Smooth muscle cell (in vitro differentiated cells): Measurements from ENCODE around the gene KRT84. TPM values are rescaled to one million over a fixed set of nuclear protein-coding genes. Genes with fewer than 3 reads are reported as not detected.

Experiments used
- DNase-seq: peaks from one replicate; lab custom pipeline; 2025; ENCODE audit not compliant: unreplicated experiment; lab: John Stamatoyannopoulos, UW
- H2AFZ ChIP-seq: fragments of 200-600 bp; sonication (generic); 2 replicates; pipeline ENCODE4 v1.6.0; 2016; ENCODE audit warnings: antibody characterized with exemption, low read depth, mild to moderate bottlenecking
- H3F3A ChIP-seq: fragments of 200-600 bp; sonication (generic); 2 replicates; pipeline ENCODE4 v1.6.0; 2017; ENCODE audit warnings: antibody characterized with exemption, low read depth
- H3K27ac ChIP-seq: fragments of 200-600 bp; sonication (generic); 2 replicates; pipeline ENCODE4 v1.5.1; 2016; ENCODE audit warnings: low read depth, mild to moderate bottlenecking
- H3K27me3 ChIP-seq: fragments of 200-600 bp; sonication (generic); 2 replicates; pipeline ENCODE4 v1.6.1; 2016; ENCODE audit warnings: low read depth, mild to moderate bottlenecking
- H3K36me3 ChIP-seq: fragments of 200-600 bp; sonication (generic); 2 replicates; pipeline ENCODE4 v1.5.1; 2016; ENCODE audit warnings: low read depth
- H3K4me1 ChIP-seq: fragments of 200-600 bp; sonication (generic); 2 replicates; pipeline ENCODE4 v1.5.1; 2016; ENCODE audit warnings: low read depth
- H3K4me2 ChIP-seq: fragments of 200-600 bp; sonication (generic); 2 replicates; pipeline ENCODE4 v1.6.0; 2016; ENCODE audit warnings: mild to moderate bottlenecking
- H3K4me3 ChIP-seq: fragments of 200-600 bp; sonication (generic); 2 replicates; pipeline ENCODE4 v1.5.1; 2016; ENCODE audit warnings: mild to moderate bottlenecking
- H3K79me2 ChIP-seq: fragments of 200-600 bp; sonication (generic); 2 replicates; pipeline ENCODE4 v1.6.0; 2016; ENCODE audit warnings: low read depth, mild to moderate bottlenecking
- H3K9ac ChIP-seq: fragments of 200-600 bp; sonication (generic); 2 replicates; pipeline ENCODE4 v1.6.0; 2016; ENCODE audit warnings: low read depth
- H3K9me3 ChIP-seq: fragments of 200-600 bp; sonication (generic); replicated peaks from 2 replicates; pipeline ENCODE4 v1.5.1; 2016; ENCODE audit warnings: low read depth
- H4K20me1 ChIP-seq: fragments of 200-600 bp; sonication (generic); 2 replicates; pipeline ENCODE4 v1.6.0; 2016; ENCODE audit warnings: low read depth
- CTCF ChIP-seq: fragments of 200-600 bp; sonication (generic); IDR thresholded peaks from 2 replicates; pipeline ENCODE4 v1.5.1; 2017; ENCODE audit warnings: borderline replicate concordance, mild to moderate bottlenecking, antibody characterized with exemption; ENCODE audit not compliant: insufficient read depth, poor library complexity, severe bottlenecking
- WGBS: methylation state at CpG from one replicate; pipeline ENCODE4 v1.1.7; 2016; ENCODE audit warnings: low lambda C conversion rate; 5-methylcytosine and 5-hydroxymethylcytosine counted together
- polyA plus RNA-seq: library from polyadenylated mRNA; unstranded; fragments of >200 nt; fragmentation: Nextera tagmentation; extraction: Ambion mirVana; gene quantifications from 2 replicates; pipeline ENCODE4 v1.2.1, GENCODE V29; 2016
- total RNA-seq: library from RNA; depleted of rRNA; stranded (reverse); fragments of >200 nt; gene quantifications from 2 replicates; pipeline ENCODE4 v1.2.3, GENCODE V29; 2014

The KRT84 gene
- total and polyA plus RNA-seq, 2 experiments from 2014 or later = 0.09 to 5.6 TPM

GRCh38 chr12:52419656-52420055 is 34.2 kb upstream of the KRT84 start:
- H3K9me3 ChIP-seq = no peaks in the 10 kb centered on the region
- no peaks in the 10 kb centered on the region for H3K79me2 ChIP-seq
- H3K27me3 ChIP-seq = no peaks in the 10 kb centered on the region
- H3F3A ChIP-seq = peaks cover 4% of the 10 kb centered on the region
- H3K27ac ChIP-seq = peak overlapping the region; percentile 22
- no peak overlapping the region for H2AFZ ChIP-seq
- no peaks in the 10 kb centered on the region for H3K36me3 ChIP-seq
- no peak for DNase-seq
- 7% methylated on average over 1 of the region's 1 CpG for WGBS
- H3K9ac ChIP-seq = no peak overlapping the region
- peak overlapping the region; percentile 17 for H3K4me2 ChIP-seq
- H3K4me1 ChIP-seq = peaks cover 10% of the 10 kb centered on the region
- TF ChIP-seq CTCF = no peak
- no peaks in the 10 kb centered on the region for H4K20me1 ChIP-seq
- no peak overlapping the region for H3K4me3 ChIP-seq

DNA sequence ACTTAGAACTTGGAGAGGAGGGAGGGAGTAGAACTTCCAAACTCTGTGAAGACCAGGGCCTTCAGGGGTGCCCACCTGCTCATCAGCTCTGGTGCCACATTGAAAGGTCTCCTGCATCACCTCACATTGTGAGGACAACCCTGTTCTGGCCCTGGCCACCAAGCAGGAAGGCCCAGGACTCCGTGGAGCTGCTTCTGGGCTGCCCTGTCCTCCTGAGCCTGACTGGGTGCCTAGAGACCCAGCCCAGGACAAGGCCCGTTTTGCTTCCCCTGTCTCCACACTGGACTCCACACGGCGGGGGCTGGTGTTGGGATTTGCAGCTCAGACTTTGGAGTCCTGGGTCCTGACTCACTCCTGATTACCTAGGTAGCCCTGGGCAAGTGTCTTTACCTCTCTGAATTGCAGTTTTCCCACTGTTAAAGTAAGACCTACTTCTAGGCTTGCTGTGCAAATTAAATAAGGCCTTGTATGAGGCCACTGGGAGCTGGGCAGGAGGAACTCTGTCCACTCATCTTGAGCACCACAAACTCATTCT is 33.2 kb upstream of the KRT84 start:
- Histone ChIP-seq H3K36me3 (no peaks in the 10 kb centered on the region), H3K4me1 (peaks cover 7% of the 10 kb centered on the region), H3K4me3 (no peak overlapping the region), H2AFZ (no peak overlapping the region), H4K20me1 (no peaks in the 10 kb centered on the region), H3K27me3 (no peaks in the 10 kb centered on the region), H3K27ac (peak overlapping the region; percentile 22), H3K4me2 (no peak overlapping the region), H3K9ac (no peak overlapping the region), H3K79me2 (no peaks in the 10 kb centered on the region), H3K9me3 (no peaks in the 10 kb centered on the region), H3F3A (peaks cover 4% of the 10 kb centered on the region)
- 75% methylated on average over 4 of the region's 4 CpGs for WGBS
- no peak for TF ChIP-seq CTCF
- no peak for DNase-seq

GRCh38 chr12:52417740-52418139 is 32.3 kb upstream of the KRT84 start:
- no peak overlapping the region for H3K27ac ChIP-seq
- no peaks in the 10 kb centered on the region for H3F3A ChIP-seq
- no peak for DNase-seq
- H3K4me3 ChIP-seq = no peak overlapping the region
- H2AFZ ChIP-seq = no peak overlapping the region
- H3K4me2 ChIP-seq = no peak overlapping the region
- H3K79me2 ChIP-seq = no peaks in the 10 kb centered on the region
- no peaks in the 10 kb centered on the region for H3K4me1 ChIP-seq
- 71% methylated on average over 2 of the region's 2 CpGs for WGBS
- H4K20me1 ChIP-seq = no peaks in the 10 kb centered on the region
- H3K27me3 ChIP-seq = no peaks in the 10 kb centered on the region
- H3K9me3 ChIP-seq = no peaks in the 10 kb centered on the region
- no peak overlapping the region for H3K9ac ChIP-seq
- TF ChIP-seq CTCF = no peak
- H3K36me3 ChIP-seq = no peaks in the 10 kb centered on the region

DNA sequence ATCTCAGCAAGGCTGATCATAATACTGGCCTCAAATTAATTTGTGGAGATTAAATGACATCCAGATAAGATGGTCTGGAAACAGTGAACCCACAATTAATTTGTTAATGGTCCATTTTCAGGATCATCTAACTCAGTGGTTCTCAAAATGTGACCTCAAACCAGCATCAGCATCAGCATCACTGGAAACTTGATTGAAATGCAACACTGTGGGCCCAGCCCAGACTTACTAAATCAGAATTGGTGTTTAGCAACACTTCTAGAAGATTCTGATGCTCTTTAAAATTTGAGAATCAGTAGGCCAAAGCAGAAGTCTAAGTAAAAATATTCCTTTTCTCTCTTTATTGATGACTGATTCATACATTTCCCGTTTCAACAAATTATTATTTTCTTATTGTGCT is 31.3 kb upstream of the KRT84 start:
- no peak overlapping the region for H3K27ac ChIP-seq
- H3F3A ChIP-seq = no peaks in the 10 kb centered on the region
- no peaks in the 10 kb centered on the region for H3K9me3 ChIP-seq
- H3K79me2 ChIP-seq = no peaks in the 10 kb centered on the region
- no peak for DNase-seq
- no peaks in the 10 kb centered on the region for H3K36me3 ChIP-seq
- no peak overlapping the region for H3K4me3 ChIP-seq
- H3K4me2 ChIP-seq = no peak overlapping the region
- H3K9ac ChIP-seq = no peak overlapping the region
- 97% methylated on average over 1 of the region's 1 CpG for WGBS
- no peaks in the 10 kb centered on the region for H4K20me1 ChIP-seq
- no peak overlapping the region for H2AFZ ChIP-seq
- H3K4me1 ChIP-seq = no peaks in the 10 kb centered on the region
- H3K27me3 ChIP-seq = no peaks in the 10 kb centered on the region
- TF ChIP-seq CTCF = no peak
